ENCODE data around the gene ADAMTSL3.
"Not testable (repeated sequence)": the region's sequence is repeated elsewhere in the genome, so short reads cannot be mapped to it uniquely, and the experiment has no call there.

Gene ADAMTSL3

DNA sequence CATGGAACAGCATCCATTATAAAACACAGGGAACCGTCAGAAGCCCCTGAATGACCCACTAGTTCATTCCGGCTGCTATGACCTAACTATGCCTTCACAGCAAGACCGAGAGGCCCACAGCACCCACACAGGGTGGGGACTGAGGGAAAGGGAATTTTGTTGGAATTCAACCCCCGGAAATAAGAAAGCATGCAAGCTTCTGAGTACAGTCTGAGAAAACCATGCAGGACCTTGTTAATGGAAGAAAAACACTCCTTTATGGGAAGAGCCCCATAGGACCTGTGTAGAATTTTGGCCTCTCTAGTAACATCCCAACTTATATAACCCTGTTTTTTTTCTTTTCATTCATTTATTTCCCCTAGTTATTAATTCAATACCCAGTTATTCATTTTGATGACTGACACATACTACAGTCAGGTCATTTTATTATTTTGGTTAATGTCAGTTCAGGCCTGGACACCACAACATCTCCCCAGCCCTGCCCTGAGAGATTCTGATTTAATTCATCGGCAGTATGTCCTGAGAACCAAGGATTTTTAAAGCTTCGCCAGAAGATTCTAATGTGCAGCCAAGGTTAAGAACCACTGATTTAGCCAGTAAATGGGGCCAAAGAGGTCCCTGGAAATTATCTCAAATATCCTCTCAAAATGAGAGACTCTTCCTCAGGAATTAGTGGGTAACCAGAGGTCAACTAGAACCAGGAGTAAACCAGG lies 350.0 kb downstream of the ADAMTSL3 start:
- in situ Hi-C loops (cut with MboI; ENCODE audit: low sequenced_read_pairs) = no loop called here

DNA sequence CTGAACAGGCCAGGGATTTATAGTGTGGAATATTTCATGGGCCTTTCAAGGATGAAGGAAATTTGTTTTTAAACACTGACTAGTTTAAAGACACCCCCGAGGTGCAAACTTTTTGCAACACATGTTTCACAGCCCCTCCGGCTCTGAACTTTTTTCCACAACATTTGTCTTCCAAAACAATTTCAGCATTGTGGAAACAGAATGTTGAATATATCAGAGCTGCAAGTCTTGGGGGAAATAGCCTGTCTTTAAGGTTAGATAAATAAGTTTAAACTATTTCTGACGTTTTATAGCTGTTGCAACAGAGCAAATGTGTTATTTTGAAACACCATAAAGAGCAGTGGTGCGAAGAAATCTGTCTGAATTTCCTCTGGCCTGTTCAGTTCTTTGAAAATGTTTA lies 352.5 kb downstream of the ADAMTSL3 start:
- in situ Hi-C loops (cut with MboI; ENCODE audit: low sequenced_read_pairs) = no loop called here

DNA sequence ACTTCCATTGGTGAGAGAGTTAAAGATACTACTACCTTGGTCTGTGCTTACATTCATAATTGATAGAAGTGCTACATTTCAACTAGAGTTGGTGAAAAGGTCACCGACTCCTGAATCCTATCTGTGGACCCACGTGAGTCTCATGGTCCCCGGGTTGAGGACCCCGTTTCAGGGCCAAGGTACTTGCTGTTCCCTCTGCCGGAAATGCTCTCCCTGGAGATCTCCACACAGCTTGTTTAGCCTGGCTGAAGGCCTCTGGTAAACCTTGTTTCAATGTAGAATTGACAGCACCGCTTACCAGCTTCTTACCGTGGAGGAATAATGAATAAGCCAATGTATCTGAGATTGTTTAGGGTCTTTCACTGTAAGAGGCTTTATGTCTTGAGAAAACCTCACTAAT lies 355.7 kb downstream of the ADAMTSL3 start:
- in situ Hi-C loops (cut with MboI; ENCODE audit: low sequenced_read_pairs) = no loop called here

DNA sequence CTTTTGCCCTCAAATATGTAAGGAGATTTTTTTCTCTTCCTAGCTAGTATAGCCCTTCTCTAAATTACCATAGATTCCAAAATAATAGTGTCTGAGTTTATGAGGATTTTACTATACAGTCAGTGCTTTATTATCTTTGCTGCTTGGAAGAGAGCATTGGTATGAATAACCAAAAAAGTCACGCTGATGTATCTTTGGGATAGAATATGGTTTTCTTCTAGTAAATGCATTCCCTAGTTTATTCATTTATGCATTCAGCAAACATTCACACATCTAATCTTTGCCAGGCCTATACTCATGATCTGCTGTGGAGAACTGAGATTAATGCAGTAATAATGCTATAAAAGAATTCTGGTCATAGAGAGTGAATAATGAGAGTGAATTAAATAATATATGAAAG lies 356.3 kb downstream of the ADAMTSL3 start:
- in situ Hi-C loops (cut with MboI; ENCODE audit: low sequenced_read_pairs) = no loop called here

DNA sequence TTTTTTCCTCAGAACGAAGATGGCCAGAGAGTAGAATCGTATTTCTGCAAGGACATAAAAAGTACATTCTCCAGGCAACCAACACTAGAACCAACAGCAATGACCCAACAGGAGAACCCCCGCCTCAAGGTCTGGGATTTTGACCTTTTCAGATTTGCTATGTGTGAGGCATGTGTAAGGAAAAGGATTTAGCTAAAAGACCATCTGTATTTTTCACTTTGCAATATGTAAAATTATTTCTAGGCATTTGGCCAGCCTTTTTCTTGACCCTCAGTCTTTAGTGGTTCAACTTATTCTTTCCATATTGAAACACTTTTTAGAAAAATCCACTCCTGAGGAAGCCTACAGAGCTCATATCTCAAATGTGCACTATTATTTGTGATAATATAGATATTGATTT lies 362.4 kb downstream of the ADAMTSL3 start:
- in situ Hi-C loops (cut with MboI; ENCODE audit: low sequenced_read_pairs) = no loop called here

DNA sequence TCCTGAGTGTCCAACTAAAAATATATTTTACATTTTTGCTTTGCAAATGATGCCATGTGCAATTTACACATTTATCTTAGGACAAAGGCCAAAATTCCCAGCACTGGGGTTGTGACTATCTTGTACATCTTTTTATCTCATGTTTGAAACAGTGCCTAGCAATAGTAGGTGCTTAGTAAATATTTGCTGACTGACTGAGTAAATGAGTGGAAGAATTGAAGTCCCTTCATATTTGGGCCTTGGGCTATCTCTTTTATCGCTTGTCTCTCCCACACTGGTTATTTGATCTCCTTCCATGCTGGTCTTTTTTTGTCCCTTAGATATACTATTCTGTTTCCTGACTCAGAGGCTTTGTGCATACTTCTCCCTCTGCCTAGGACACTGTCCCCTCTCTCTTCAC lies 368.6 kb downstream of the ADAMTSL3 start:
- in situ Hi-C loops (cut with MboI; ENCODE audit: low sequenced_read_pairs) = no loop called here

DNA sequence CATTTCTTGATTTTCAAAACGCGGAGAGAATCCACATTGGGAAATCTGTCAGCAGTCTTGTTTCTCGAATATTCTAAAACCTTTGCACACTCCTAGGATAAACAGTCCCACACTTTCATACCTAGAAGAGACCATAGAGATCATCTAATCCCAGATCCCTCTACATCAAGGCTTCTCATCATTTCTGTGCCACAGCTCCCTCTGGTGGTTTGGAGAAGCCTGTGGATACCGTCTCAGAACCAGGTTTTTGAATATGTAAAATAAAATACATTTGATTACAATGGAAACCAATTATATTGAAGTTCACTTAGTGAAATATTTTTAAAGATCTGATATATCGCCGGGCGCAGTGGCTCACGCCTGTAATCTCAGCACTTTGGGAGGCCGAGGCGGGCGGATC lies 369.7 kb downstream of the ADAMTSL3 start:
- in situ Hi-C loops (cut with MboI; ENCODE audit: low sequenced_read_pairs) = no loop called here

DNA sequence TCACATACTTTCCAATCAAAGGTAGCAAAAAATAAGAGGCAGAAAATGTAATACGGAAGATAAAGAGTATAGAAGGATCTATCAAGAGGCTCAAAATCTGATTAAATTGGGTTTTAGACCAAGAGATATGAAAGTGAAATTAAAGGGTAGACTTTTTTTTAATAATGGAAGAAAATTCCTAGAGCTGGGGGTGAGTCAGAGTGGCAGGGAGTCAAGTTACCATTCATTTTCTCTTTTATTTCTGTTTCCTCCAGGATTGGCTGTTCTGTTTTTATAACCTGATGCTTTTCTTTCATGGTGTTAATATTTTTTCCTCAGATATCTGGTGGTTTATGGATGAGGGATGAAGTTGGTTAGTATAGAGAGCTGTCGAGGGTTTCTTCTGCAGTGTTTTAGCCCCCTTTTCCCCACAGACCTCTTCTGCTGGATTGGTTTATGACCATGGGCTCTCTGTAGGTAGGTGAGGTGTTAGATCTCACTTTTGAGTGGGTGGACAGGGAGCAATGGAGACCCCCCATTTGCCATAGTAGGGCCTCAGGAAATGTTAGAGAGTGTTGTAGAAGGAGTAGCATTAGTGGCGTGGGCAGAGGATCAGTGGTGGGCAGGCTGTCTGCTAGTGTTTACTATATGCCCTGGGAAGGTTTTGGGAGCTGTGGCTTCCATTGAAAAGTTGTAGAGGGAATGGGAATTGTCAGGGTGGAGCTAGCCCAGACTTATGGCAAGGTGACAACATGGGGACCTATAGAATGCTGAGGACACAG lies 380.1 kb downstream of the ADAMTSL3 start:
- in situ Hi-C loops (cut with MboI; ENCODE audit: low sequenced_read_pairs) = no loop called here

DNA sequence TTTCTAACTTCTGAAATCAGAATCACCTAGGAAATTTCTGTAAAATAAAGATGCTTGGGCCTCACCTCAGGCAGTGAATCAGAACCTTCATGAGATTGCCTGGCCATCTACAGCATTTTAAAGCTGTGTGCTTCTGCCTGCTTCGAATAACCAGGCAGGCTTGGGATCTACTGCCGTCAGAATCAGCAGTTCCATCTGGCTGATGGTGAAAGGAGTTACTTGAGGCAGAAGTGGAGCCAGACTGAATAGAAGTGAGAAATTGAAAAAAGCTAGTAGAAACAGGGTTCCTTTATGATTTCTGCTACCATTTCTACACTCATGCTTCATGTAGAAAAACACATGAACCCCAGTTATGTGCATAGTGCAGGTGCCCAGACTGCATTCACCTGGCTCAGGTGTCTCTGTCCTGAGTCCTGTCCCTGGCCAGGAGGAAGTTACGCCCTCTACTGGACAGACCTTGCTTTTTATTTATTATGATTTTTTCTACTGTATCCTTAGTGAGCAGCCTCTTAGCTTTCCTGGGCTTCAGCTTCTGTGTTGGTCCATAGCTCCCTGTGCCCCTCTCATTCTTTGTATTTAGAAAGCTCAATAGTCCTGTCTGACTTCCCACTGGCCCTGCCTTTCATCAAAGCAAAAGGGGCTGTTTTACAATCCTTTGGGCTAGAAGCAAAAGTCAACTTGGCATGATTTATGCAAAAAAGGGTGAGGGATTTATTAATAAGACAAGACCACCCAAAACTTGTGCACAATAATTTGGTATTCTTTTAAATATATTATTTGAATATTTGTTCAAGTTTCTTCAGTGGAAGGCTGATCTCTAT lies 380.9 kb downstream of the ADAMTSL3 start:
- in situ Hi-C loops (cut with MboI; ENCODE audit: low sequenced_read_pairs) = no loop called here

DNA sequence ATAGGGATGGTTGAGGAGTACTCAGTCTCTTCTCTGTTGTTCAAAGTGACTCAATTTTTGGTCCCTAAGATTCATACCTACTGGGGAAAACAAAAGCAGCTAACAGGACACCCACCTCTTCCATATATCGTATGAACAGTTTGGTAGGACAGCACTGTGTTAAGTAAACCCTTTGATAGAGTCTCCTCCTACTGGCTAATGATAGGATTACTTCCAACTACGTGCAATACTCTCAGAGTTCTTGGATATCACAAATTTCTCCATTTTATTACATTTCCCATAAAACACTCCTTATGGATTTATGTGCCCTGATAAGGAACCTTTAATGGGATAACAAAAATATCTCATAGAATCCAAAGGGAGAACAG lies 381.5 kb downstream of the ADAMTSL3 start:
- in situ Hi-C loops (cut with MboI; ENCODE audit: low sequenced_read_pairs) = no loop called here

DNA sequence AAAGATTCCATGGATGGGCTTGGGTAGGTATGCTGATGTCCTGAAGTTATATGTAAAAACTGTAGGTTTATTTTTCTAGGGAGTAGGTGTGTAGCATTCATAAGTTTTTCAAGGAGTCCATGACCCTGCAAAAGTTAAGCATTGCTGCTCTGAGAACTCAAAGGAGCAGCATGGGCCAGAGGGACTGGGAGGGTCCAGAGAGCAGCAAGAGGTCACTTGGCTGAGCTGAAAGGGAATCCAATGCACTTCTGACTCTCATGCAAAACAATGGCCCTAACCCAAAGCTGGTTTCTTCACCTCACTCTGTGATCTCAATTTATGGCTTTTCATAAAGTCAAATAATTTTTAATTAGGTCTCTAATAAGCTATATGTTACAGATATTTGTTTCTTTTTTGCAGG lies 383.4 kb downstream of the ADAMTSL3 start:
- in situ Hi-C loops (cut with MboI; ENCODE audit: low sequenced_read_pairs) = no loop called here

DNA sequence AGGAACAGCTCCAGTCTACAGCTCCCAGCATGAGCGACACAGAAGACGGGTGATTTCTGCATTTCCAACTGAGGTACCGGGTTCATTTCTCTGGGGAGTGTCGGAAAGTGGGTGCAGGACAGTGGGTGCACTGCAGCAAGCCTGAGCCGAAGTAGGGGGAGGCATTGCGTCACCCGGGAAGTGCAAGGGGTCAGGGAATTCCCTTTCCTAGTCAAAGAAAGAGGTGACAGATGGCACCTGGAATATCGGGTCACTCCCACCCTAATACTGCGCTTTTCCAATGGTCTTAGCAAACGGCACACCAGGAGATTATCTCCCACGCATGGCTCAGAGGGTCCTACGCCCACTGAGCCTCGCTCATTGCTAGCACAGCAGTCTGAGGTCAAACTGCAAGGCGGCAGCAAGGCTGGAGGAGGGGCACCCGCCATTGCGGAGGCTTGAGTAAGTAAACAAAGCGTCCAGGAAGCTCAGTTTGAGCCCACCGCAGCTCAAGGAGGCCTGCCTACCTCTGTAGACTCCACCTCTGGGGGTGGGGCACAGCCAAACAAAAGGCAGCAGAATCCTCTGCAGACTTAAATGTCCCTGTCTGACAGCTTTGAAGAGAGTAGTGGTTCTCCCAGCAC lies 388.6 kb downstream of the ADAMTSL3 start:
- in situ Hi-C loops (cut with MboI; ENCODE audit: low sequenced_read_pairs) = not testable (repeated sequence)

DNA sequence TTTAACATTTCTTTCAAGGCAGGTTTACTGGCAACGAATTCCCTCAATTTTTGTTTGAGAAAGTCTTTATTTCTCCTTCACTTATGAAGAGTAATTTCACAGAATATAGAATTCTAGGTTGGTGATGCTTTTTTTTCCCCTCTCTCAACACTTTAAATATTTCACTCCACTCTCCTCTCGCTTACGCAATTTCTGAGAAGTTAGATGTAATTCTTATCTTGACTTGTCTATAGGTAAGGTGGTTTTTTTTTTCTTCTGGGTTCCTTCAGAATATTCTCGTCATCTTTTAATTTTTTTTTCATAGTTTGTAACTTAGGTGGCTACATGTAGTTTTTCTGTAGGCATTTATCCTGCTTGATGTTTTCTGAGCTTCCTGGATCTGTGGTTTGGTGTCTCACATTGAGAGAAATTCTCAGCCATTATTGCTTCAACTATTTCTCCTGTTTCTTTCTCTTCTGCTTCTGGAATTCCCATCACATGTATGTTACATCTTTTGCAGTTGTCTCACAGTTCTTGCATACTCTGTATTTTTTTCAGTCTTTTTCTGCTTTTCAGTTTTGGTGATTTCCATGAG lies 392.2 kb downstream of the ADAMTSL3 start:
- in situ Hi-C loops (cut with MboI; ENCODE audit: low sequenced_read_pairs) = no loop called here

DNA sequence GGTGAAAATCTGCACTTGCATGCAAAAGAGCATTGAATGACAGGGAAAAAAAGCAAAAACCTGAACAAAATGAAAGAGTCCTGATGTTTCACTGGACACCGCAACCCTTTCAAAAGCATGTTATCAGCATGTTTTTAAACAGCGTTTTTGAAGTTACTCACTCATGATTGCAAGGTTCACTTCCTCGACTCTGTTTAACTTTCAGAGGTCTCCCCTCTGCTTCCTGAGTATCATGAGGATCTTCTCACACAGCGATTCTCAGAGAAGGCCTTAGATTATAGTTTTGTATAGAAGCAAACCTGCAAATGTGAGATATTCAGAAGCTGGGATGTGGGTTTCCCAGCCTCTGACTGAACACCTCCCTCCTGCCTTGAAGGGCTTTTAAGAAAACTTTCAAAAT lies 395.6 kb downstream of the ADAMTSL3 start:
- in situ Hi-C loops (cut with MboI; ENCODE audit: low sequenced_read_pairs) = not testable (repeated sequence)

DNA sequence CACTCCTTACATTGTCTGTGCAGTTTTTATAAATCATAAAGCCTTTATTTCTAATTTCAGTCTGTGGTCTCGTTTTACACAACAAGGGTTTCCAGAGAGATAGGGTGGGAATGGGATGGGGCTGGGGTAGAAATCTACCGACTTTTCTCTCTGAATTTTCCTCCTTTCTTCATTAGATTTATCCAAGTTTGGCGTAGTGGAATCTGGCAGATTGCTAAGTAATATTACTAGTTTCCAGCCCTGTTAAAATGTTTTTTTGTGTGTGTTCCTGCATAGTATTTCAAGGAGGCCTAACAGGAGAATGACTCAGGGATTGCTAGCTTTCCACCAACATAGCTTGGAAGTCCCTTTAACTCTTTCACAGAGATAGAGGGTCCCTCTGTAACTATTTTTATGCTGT lies 396.2 kb downstream of the ADAMTSL3 start:
- in situ Hi-C loops (cut with MboI; ENCODE audit: low sequenced_read_pairs) = no loop called here

DNA sequence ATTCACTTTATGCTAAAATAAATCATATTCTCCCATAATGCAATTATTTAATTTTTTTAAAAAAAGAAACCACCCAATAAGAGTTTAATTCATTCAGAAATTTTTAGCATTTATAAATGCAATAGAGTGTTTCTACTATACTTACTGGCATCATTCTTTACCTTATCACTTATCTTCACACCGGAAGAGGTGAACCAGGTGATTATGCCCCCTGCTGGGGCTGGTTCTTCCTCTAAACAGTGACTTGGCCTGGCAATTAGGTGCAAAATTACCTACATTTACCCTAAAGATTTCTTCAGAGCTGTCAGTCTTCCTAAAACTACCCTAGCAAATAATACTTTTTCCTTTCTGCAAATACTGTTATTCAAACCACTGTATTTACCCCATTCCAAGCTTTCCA lies 397.2 kb downstream of the ADAMTSL3 start:
- in situ Hi-C loops (cut with MboI; ENCODE audit: low sequenced_read_pairs) = not testable (repeated sequence)

DNA sequence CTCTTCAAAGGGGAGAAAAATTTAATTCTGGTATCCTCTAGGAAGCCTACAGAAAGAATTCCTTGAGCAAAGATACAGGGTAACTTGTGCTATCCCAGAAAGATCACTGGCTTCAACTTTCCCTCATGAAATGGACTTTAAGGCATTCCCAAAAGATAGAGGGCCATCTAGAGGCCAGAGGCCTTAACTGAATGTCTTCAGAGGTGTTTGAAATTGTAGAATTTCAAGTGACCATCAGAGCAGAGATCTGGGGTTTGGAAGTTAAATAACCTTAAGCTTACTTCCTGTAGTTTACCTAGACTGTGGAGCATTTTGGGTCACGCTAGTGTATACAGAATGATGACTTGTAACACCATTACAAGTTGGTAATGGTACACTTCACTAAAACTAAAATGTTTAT lies 400.6 kb downstream of the ADAMTSL3 start:
- in situ Hi-C loops (cut with MboI; ENCODE audit: low sequenced_read_pairs) = not testable (repeated sequence)

DNA sequence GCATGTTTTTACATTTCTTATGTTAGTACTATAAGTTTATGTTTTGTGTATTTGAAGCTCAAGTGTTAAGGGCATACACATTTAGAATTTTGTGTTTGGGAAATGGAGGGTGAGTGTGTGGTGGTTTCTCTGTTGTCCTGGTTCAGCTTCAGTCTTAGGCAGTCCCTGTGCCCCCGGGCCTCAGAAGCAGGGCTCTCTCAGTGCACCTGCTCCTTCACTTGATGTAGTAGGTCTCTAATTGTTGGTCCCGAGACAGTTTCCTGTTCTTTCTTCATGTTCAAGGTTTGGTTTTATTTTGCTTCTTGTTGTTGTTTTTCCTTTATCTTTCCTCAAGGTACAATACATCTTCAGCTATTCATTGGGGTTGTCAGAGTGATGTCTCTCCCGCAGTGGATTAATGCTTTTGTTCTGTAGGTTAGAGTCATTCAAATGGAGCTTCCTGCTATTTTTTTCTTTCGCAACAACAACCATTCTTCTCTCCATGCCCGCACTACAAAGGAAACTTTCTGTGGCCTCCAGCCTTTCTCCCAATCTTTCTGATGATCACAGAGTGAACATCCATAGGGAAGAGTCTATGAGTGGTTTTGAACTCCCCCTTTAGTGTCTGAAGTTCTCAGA lies 403.9 kb downstream of the ADAMTSL3 start:
- in situ Hi-C loops (cut with MboI; ENCODE audit: low sequenced_read_pairs) = no loop called here

DNA sequence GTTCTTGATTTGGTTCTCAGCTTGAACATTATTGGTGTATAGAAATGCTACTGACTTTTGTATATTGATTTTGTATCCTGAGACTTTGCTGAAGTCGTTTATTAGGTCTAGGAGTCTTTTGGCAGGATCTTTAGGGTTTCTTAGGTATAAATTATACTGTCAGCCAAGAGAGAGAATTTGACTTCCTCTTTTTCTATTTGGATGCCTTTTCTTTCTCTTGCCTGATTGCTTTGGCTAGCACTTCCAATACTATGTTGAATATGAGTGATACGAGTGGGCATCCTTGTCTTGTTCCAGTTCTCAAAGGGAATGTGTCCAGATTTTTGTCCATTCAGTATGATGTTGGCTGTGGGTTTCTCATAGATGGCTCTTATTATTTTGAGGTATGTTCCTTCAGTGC lies 409.8 kb downstream of the ADAMTSL3 start:
- in situ Hi-C loops (cut with MboI; ENCODE audit: low sequenced_read_pairs) = not testable (repeated sequence)

DNA sequence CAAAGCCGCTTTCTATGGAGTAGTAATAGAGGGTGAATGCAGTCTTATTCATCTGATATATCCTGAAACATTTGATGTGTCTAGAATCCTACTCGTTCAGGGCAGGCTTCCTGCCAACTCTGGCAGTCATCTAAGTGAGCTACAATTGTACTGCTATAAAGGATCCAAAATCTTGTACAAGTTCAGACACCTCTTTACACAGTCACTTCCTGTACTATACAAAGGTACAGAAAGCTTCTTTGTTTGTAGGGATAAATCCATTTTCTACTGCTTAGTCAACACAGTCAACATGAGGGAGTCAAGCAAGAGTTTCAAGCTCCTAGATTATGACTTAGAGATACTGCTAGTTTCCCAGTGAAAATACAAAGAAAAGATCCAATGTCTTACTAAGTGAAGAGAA lies 414.8 kb downstream of the ADAMTSL3 start:
- in situ Hi-C loops (cut with MboI; ENCODE audit: low sequenced_read_pairs) = not testable (repeated sequence)

DNA sequence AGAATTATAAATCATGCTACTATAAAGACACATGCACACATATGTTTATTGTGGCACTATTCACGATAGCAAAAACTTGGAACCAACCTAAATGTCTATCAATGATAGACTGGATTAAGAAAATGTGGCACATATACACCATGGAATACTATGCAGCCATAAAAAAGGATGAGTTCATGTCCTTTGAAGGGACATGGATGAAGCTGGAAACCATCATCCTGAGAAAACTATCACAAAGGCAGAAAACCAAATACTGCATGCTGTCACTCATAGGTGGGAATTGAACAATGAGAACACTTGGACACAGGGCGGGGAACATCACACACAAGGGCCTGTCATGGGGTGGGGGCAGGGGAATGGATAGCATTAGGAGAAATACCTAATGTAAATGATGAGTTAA lies 424.1 kb downstream of the ADAMTSL3 start:
- in situ Hi-C loops (cut with MboI; ENCODE audit: low sequenced_read_pairs) = not testable (repeated sequence)
